Neural cell (in vitro differentiated cells): ENCODE data around the gene FLACC1.

ENCODE experiments used
- EP300 ChIP-seq: fragments of 450-650 bp; conservative IDR thresholded peaks from 2 replicates; pipeline ENCODE4 v1.6.1; 2014; ENCODE audit warnings: antibody characterized with exemption, mild to moderate bottlenecking, moderate library complexity; ENCODE audit not compliant: poor library complexity, severe bottlenecking
- EZH2 ChIP-seq: fragments of 200-600, 300-800 bp; shearing (Covaris generic), sonication (generic); IDR thresholded peaks from 2 replicates; pipeline ENCODE4 v1.6.1; 2014; ENCODE audit warnings: antibody characterized with exemption, low read length, borderline replicate concordance, mild to moderate bottlenecking; ENCODE audit not compliant: insufficient read depth, poor library complexity, severe bottlenecking
- RAD21 ChIP-seq: fragments of 450-650 bp; conservative IDR thresholded peaks from 2 replicates; pipeline ENCODE4 v1.6.1; 2014; ENCODE audit warnings: antibody characterized with exemption, mild to moderate bottlenecking, moderate library complexity
- SMC3 ChIP-seq: fragments of 450-650 bp; conservative IDR thresholded peaks from 2 replicates; pipeline ENCODE4 v1.6.1; 2014; ENCODE audit warnings: antibody characterized with exemption, mild to moderate bottlenecking, moderate library complexity; ENCODE audit not compliant: poor library complexity
- TAF1 ChIP-seq: IDR thresholded peaks from 2 replicates; pipeline ENCODE4 v1.6.1; 2012; ENCODE audit warnings: low read depth
- TF ChIP-seq, protein P1 (sequence below): fragments of 450-650 bp; IDR thresholded peaks from 2 replicates; pipeline ENCODE4 v1.5.1; 2014; ENCODE audit warnings: antibody characterized with exemption, mild to moderate bottlenecking, moderate library complexity; ENCODE audit not compliant: poor library complexity, severe bottlenecking
- TF ChIP-seq, protein P2 (sequence below): IDR thresholded peaks from 2 replicates; pipeline ENCODE4 v1.6.1; 2012; ENCODE audit warnings: borderline replicate concordance

DNA sequence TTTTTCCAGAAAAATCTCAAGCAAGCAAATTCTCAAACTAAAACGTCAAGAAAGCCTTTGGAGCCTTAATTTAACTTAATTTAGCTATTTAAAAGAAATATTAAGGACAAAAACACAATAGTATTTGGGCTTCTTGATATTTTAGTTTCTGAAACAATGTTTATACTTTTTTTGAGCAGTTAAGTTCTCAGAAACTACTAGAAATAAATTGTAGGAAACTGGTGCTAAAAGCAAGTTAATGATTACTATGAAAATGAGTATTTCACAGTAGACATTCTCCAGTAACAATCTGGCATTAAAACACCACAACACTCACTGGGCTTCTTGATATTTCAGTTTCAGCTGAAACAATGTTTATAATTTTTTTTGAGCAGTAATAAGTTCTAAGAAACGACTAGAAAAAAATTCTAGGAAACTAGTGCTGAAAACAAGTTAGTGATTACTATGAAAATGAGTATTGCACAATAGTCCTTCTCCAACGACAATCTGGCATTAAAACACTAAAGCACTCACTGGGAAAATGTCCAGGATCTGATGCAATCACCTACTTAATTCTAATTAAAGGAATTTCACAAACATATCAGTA is 49.0 kb upstream of the FLACC1 start:
- no peak for TF ChIP-seq RAD21
- TF ChIP-seq, protein P1, sequence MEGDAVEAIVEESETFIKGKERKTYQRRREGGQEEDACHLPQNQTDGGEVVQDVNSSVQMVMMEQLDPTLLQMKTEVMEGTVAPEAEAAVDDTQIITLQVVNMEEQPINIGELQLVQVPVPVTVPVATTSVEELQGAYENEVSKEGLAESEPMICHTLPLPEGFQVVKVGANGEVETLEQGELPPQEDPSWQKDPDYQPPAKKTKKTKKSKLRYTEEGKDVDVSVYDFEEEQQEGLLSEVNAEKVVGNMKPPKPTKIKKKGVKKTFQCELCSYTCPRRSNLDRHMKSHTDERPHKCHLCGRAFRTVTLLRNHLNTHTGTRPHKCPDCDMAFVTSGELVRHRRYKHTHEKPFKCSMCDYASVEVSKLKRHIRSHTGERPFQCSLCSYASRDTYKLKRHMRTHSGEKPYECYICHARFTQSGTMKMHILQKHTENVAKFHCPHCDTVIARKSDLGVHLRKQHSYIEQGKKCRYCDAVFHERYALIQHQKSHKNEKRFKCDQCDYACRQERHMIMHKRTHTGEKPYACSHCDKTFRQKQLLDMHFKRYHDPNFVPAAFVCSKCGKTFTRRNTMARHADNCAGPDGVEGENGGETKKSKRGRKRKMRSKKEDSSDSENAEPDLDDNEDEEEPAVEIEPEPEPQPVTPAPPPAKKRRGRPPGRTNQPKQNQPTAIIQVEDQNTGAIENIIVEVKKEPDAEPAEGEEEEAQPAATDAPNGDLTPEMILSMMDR, result no peak
- TF ChIP-seq SMC3, result no peak
- no peak for TF ChIP-seq EP300
- TF ChIP-seq, protein P2, sequence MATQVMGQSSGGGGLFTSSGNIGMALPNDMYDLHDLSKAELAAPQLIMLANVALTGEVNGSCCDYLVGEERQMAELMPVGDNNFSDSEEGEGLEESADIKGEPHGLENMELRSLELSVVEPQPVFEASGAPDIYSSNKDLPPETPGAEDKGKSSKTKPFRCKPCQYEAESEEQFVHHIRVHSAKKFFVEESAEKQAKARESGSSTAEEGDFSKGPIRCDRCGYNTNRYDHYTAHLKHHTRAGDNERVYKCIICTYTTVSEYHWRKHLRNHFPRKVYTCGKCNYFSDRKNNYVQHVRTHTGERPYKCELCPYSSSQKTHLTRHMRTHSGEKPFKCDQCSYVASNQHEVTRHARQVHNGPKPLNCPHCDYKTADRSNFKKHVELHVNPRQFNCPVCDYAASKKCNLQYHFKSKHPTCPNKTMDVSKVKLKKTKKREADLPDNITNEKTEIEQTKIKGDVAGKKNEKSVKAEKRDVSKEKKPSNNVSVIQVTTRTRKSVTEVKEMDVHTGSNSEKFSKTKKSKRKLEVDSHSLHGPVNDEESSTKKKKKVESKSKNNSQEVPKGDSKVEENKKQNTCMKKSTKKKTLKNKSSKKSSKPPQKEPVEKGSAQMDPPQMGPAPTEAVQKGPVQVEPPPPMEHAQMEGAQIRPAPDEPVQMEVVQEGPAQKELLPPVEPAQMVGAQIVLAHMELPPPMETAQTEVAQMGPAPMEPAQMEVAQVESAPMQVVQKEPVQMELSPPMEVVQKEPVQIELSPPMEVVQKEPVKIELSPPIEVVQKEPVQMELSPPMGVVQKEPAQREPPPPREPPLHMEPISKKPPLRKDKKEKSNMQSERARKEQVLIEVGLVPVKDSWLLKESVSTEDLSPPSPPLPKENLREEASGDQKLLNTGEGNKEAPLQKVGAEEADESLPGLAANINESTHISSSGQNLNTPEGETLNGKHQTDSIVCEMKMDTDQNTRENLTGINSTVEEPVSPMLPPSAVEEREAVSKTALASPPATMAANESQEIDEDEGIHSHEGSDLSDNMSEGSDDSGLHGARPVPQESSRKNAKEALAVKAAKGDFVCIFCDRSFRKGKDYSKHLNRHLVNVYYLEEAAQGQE, result no peak
- TF ChIP-seq EZH2, result no peak
- TF ChIP-seq TAF1, result no peak
